CD4-positive, alpha-beta T cell (primary cell): ENCODE data around the gene CPLANE1. TPM values are rescaled to one million over a fixed set of nuclear protein-coding genes. Genes with fewer than 3 reads are reported as not detected.

Source experiments
- ATAC-seq: fragments of 200-7000 bp; cut with Tn5 transposase; one replicate; pipeline ENCODE4 v1.10.0; 2022; ENCODE audit warnings: mild to moderate bottlenecking; ENCODE audit not compliant: poor library complexity
- CTCF ChIA-PET: fragments of 350-600 bp; sonication (Branson Sonifier 250); formaldehyde crosslinking; loops from one replicate; lab custom pipeline; 2021; ENCODE audit warnings: antibody characterized with exemption, inconsistent platforms; lab: Charles Lee
- POLR2A ChIA-PET: fragments of 350-600 bp; sonication (Branson Sonifier 250); formaldehyde crosslinking; loops from one replicate; lab custom pipeline; 2021; ENCODE audit warnings: antibody characterized with exemption, inconsistent platforms; lab: Charles Lee
- DNase-seq, 14 experiments: peaks; one replicate each; pipeline ENCODE4 v3.0.0-alpha.2; 2013 to 2020; ENCODE audit warnings: mixed read lengths in 2 of 14
- H3K27ac ChIP-seq, 2 donors: one replicate each; pipeline versions ENCODE4 v1.5.1 to v1.7.0; 2013; ENCODE audit warnings: low read length in 2 of 2, low read depth in 1 of 2, mild to moderate bottlenecking in 1 of 2
- H3K27me3 ChIP-seq, 2 experiments: 1 replicate in 1 of 2; 2 replicates in 1 of 2; pipeline versions ENCODE4 v1.6.1 to v1.7.0; 2013; ENCODE audit warnings: low read length in 2 of 2, control low read depth in 1 of 2, mild to moderate bottlenecking in 1 of 2, moderate library complexity in 1 of 2; ENCODE audit not compliant: insufficient read depth in 2 of 2, control insufficient read depth in 1 of 2
- H3K36me3 ChIP-seq: one replicate; pipeline ENCODE4 v1.6.1; 2013; ENCODE audit warnings: low read length, control low read depth; ENCODE audit not compliant: insufficient read depth
- H3K4me1 ChIP-seq: one replicate; pipeline ENCODE4 v1.6.1; 2013; ENCODE audit warnings: low read length, control low read depth; ENCODE audit not compliant: insufficient read depth
- H3K4me3 ChIP-seq: one replicate; pipeline ENCODE4 v1.5.1; 2013; ENCODE audit warnings: mild to moderate bottlenecking, low read length, moderate library complexity
- H3K9me3 ChIP-seq, 2 experiments: 1 replicate in 1 of 2; 2 replicates in 1 of 2; pipeline versions ENCODE4 v1.6.1 to v1.7.0; 2013; ENCODE audit warnings: low read length in 2 of 2, mild to moderate bottlenecking in 2 of 2, control low read depth in 1 of 2, moderate library complexity in 1 of 2; ENCODE audit not compliant: control insufficient read depth in 1 of 2, insufficient read depth in 1 of 2
- H3K27ac Mint-ChIP-seq: one replicate; pipeline ENCODE4 v1.8.0; 2020; ENCODE audit warnings: mixed read lengths
- H3K27me3 Mint-ChIP-seq: one replicate; pipeline ENCODE4 v1.8.0; 2021; ENCODE audit warnings: mixed read lengths
- H3K36me3 Mint-ChIP-seq: one replicate; pipeline ENCODE4 v1.8.0; 2021; ENCODE audit warnings: low read depth, mixed read lengths
- H3K4me1 Mint-ChIP-seq: one replicate; pipeline ENCODE4 v1.8.0; 2021; ENCODE audit warnings: low read depth, mixed read lengths
- H3K4me3 Mint-ChIP-seq: one replicate; pipeline ENCODE4 v1.8.0; 2020; ENCODE audit warnings: mild to moderate bottlenecking, mixed read lengths
- H3K9me3 Mint-ChIP-seq: one replicate; pipeline ENCODE4 v1.8.0; 2020; ENCODE audit warnings: mixed read lengths
- intact Hi-C, 2 experiments: fragments of 100-400 bp; cut with DNase I in 1 of 2; cut with micrococcal nuclease in 1 of 2; formaldehyde crosslinking; loops; one replicate each; pipeline versions ENCODE4 v1.15.1 to v1.9.0; 2023 to 2025; cut with DNase I, micrococcal nuclease
- total RNA-seq, 174 experiments: library from RNA in 2 of 174; stranded (reverse) in 2 of 174; gene quantifications; one replicate each; pipeline ENCODE4 v1.2.3 and lab custom pipeline; 2021 to 2026
- TF ChIP-seq, protein P1 (sequence below): fragments of 200-600 bp; IDR thresholded peaks from one replicate; pipeline ENCODE4 v1.8.0; 2022; ENCODE audit warnings: antibody characterized with exemption, mild to moderate bottlenecking

CPLANE1 gene
- total RNA-seq, 2 experiments from 2014 or later = 4.9 to 5.7 TPM

DNA sequence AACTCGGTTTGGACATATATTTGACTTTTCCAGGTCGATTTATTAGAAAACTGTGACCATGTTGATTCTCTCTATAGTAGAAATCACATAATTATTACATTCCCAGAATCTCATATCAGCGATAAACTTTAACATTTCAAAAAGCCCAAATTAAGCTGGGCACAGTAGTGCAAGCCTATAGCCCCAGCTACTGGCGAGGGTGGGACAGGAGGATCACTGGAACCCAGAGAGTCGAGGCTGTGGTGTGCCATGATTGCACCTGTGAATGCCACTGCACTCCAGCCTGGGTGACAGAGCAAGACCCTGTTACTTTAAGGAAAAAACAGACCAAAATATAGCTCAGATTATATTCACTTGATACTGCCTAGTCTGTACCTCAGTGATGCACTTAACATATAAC lies 128.9 kb downstream of the CPLANE1 start:
- no peak for ATAC-seq
- H3K9me3 ChIP-seq = no peaks in the 10 kb centered on the region
- H3K27me3 Mint-ChIP-seq = no peaks in the 10 kb centered on the region
- peaks cover 28% of the 10 kb centered on the region for H3K36me3 Mint-ChIP-seq
- no peaks in the 10 kb centered on the region for H3K4me1 Mint-ChIP-seq
- ChIA-PET CTCF (no interaction called here), POLR2A (no interaction called here)
- H3K27ac ChIP-seq = no peak overlapping the region
- H3K36me3 ChIP-seq = peaks cover 4% of the 10 kb centered on the region
- intact Hi-C loops = no loop called here
- H3K4me1 ChIP-seq = no peaks in the 10 kb centered on the region
- DNase-seq = peak in 1 of 14 experiments; percentile 3
- no peak overlapping the region for H3K4me3 Mint-ChIP-seq
- H3K27me3 ChIP-seq = no peaks in the 10 kb centered on the region
- no peaks in the 10 kb centered on the region for H3K9me3 Mint-ChIP-seq
- no peak overlapping the region for H3K4me3 ChIP-seq
- TF ChIP-seq, protein P1, sequence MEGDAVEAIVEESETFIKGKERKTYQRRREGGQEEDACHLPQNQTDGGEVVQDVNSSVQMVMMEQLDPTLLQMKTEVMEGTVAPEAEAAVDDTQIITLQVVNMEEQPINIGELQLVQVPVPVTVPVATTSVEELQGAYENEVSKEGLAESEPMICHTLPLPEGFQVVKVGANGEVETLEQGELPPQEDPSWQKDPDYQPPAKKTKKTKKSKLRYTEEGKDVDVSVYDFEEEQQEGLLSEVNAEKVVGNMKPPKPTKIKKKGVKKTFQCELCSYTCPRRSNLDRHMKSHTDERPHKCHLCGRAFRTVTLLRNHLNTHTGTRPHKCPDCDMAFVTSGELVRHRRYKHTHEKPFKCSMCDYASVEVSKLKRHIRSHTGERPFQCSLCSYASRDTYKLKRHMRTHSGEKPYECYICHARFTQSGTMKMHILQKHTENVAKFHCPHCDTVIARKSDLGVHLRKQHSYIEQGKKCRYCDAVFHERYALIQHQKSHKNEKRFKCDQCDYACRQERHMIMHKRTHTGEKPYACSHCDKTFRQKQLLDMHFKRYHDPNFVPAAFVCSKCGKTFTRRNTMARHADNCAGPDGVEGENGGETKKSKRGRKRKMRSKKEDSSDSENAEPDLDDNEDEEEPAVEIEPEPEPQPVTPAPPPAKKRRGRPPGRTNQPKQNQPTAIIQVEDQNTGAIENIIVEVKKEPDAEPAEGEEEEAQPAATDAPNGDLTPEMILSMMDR = no peak
- H3K27ac Mint-ChIP-seq = no peak overlapping the region

DNA sequence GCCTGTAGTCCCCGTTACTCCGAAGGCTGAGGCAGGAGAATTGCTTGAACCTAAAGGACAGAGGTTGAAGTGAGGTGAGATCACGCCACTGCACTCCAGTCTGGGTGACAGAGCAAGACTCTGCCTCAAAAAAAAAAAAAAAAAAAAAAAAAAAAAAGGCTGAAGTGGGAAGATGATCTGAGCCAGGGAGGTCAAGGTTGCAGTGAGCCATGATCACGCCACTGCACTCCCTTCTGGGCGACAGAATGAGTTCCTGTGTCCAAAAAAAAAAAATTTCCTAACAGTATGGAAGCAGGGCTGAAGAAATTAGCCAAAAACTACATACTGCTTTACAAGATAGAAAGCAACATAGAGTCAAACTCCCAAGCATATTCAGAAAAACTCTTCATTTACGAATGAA lies 132.8 kb downstream of the CPLANE1 start:
- Mint-ChIP-seq H3K27me3 (no peaks in the 10 kb centered on the region), H3K36me3 (peaks cover 41% of the 10 kb centered on the region), H3K4me3 (no peak overlapping the region), H3K4me1 (peaks cover 22% of the 10 kb centered on the region), H3K9me3 (no peaks in the 10 kb centered on the region), H3K27ac (no peak overlapping the region)
- Histone ChIP-seq H3K4me1 (peaks cover 5% of the 10 kb centered on the region), H3K4me3 (no peak overlapping the region), H3K27ac (no peak overlapping the region), H3K36me3 (peaks cover 8% of the 10 kb centered on the region), H3K27me3 (no peaks in the 10 kb centered on the region), H3K9me3 (no peaks in the 10 kb centered on the region)
- intact Hi-C loops = no loop called here
- no peak for DNase-seq
- TF ChIP-seq, protein P1 = no peak
- ChIA-PET CTCF (no interaction called here), POLR2A (no interaction called here)
- no peak for ATAC-seq

DNA sequence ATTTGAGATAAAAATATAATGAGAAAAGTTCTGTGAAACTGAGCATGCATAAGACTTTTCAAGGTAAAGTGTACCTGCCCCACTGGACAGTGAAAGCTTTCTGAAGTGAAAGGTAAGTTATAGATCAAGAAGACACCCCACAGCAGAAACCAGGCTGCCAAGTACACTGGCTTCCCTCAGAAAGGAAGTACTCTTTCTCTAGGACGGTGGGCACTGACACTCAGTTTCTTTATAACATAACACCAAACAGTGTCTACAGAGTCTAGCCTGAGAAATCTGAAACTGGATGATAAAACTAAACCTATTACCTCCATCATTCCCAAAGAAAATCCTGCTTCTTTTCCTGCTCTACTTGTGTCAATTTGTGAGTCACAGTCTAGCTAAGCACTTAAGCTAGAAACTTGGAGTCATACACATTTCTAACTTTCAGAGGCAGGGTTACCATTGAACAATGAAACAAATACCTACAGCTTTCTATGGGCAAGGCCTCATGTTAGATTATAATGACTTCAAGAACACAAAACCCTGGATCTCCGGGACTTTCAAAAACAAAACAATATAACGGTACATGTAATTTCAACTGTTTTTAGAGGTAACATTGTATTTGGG lies 136.7 kb downstream of the CPLANE1 start:
- H3K4me3 Mint-ChIP-seq = peak overlapping the region; percentile 71
- H3K4me3 ChIP-seq = no peak overlapping the region
- ChIA-PET POLR2A (no interaction called here), CTCF (no interaction called here)
- peaks cover 33% of the 10 kb centered on the region for H3K36me3 Mint-ChIP-seq
- H3K27me3 ChIP-seq = no peaks in the 10 kb centered on the region
- no peaks in the 10 kb centered on the region for H3K9me3 Mint-ChIP-seq
- H3K36me3 ChIP-seq = peaks cover 7% of the 10 kb centered on the region
- TF ChIP-seq, protein P1 = no peak
- ATAC-seq (no peak), DNase-seq (peak in 1 of 14 experiments; percentile 7)
- intact Hi-C loops = no loop called here
- H3K27me3 Mint-ChIP-seq = no peaks in the 10 kb centered on the region
- H3K4me1 Mint-ChIP-seq = peaks cover 41% of the 10 kb centered on the region
- H3K27ac ChIP-seq = no peak overlapping the region
- peaks cover 11% of the 10 kb centered on the region for H3K4me1 ChIP-seq
- H3K9me3 ChIP-seq = no peaks in the 10 kb centered on the region
- H3K27ac Mint-ChIP-seq = peak overlapping the region; percentile 30
